Stimulated activated CD4-positive, alpha-beta T cell treated with anti-CD3 and anti-CD28 coated beads, Interleukin-15, amount 100 ng/mL, for 24 hours (primary cell): ENCODE results near the gene SPATA12.

Source experiments
- DNase-seq: peaks from one replicate; pipeline ENCODE4 v3.0.0-alpha.2; 2020

Gene SPATA12

GRCh38 chr3:57085211-57085610 is 24.7 kb downstream of the SPATA12 start:
- DNase-seq = no peak

- DNase-seq = no peak
Measured at GRCh38 chr3:57086201-57086600, 25.7 kb downstream of the SPATA12 start.

DNA sequence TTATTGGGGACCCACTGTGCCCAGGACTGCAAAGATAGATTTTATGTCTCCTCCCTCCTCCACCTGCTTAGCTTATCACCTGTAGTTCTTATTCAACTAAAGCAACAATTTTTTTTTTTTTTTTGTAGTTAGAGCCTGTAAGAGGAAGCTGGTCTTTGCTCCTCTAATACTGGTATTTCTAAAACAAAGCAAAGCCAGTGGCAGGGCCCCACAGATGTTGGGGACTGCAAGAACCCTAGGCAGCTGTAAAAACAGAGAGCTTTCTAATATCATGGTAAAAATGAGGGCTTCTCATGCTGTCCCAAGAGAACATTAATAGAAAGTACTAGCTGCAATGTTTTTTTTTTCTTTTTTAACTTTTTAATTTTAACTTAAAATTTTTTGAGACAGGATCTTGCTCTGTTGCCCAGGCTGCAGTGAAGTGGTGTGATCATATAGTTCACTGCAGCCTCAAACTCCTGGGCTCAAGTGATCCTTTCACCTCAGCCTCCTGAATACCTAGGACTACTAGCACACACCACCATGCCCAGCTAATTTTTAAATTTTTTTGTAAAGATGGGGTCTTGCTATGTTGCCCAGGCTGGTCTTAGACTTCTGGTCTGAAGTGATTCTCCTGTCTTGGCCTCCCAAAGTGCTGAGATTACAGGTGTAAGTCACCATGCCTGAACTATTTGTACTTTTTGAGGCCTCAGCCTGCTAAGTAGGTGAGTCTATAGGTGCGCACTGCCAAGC is 27.1 kb downstream of the SPATA12 start:
- no peak for DNase-seq

GRCh38 chr3:57088503-57088902 is 28.0 kb downstream of the SPATA12 start:
- DNase-seq = no peak

DNA sequence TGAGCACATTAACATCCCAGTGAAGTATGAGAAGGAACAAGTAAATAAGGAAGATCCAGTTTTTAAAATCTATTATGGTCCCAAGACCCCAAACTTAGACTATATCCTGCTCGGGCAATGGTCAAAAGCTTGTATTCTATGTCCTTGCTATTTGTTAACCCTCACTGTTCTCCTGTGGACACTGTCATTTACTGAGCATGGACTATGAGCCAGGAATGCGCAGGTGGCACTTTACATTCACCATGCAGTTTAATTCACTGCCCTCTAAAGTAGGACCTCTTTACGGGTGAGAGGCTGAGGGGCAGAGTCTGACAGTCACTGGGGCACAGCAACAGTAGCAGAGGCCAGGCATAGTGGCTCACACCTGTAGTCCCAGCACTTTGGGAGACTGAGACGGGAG is 28.6 kb downstream of the SPATA12 start:
- no peak for DNase-seq

DNA sequence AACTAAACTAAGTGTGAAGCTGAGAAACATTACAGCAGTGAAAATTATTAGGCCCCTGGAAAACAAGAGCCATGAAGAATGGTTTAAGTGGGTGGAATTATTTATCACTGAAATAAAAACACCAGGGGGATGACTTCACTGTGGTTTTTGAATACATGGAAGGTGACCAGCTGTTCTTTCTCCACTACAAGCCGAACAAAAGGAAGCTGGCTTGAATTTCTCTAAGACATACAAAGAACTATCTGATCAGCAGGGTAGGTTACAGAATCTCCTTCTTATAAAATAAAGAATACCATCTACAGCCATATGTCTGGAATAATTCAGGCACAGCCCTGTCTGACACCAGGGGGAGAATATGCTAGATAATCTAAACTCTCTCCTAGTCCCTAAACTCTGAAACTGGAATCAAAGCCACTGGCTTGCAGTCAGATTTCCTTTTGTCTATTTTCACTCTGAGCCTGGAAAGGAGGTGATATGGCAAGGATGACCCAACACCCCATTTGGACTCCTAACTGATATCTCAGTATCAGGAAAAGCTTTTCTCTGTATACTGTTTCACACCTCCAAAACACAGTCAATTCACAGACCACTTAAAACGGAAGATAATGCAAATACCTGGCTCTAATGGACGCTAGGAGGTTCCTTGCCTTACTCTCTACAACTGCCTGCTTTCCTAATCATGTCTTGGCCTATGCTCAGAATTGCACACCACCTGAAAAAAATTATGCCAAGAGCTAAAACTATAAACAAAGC is 31.2 kb downstream of the SPATA12 start:
- no peak for DNase-seq

DNA sequence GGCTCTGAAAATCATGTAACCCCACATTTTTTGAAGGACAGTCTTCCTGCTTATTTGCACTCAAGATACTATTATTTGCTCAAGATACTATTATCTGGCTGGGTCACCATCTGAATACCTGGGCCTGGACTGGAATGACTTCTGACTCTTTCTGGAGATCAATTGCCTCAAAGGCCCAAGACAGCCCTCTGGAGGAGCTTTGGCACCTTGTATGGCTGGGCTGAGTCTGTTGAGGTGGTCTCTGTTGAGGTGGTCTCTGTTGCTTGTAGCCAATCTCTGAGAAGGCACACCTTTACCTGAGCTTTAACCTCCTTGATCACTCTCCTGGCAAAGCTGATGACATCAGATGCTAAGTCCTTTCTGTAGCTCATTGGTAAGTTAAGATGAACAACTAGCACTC is 33.0 kb downstream of the SPATA12 start:
- no peak for DNase-seq

DNA sequence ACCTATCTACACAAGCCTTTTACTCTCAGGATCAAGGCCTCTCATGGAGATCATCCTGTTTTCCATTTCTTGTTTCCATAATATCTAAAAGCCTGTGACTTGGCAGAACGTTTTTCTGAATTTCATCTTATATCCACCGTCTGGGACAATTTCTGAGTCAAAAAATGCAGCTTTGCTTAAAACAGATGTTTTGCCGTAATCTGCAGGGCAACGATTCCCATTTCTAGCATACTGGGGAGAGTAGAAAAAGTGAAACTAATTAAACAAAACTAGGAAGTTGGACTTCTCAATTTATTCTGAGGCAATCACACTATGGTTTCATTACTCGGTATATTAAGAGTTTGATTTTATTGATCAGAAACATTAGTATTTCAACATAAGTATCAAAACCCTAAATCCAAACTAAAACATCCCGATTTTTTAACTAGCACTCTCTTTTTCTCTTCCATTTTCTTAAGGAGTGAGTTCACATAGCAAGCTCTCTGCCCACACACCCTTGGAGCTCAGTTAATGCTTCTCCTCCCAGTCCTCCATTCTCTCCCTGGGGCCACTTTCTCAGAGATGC is 33.6 kb downstream of the SPATA12 start:
- DNase-seq = no peak

DNA sequence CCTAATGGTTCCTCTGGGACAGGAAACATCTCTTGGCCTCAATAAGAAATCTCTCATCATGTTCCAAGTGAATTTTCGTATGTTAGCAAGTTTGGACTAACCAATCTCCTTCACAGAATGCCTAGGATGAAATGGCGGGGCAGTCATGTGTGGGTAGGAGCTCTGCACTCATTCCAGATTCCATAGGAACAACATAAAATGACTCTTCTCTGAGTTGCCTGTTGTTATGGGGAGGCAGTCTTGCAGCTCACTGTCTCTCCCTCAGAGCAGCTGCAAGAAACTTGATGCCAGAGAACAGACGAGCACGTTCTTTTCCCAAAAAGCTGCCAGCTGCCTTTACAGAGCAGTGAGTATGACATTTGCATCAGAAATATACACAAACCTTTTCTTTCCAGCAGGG is 34.1 kb downstream of the SPATA12 start:
- DNase-seq = no peak

DNA sequence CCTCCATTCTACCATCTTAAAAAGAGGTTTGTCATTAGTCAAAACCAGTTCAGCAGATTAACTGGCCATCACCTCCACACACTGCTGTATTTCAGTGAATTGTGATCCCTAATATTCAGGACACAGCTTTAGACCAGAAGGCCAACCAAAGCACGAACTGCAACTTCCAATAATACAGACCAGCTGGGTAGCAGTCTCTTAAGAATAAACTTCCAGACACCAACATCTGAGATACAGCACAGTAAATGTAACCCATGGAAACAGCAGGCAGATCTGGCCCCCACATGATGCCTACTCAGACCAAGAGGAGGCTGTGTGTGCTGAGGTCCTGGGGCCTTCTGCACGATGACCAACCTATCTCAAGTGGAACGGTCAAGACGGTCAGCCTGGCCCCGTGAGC is 34.9 kb downstream of the SPATA12 start:
- DNase-seq = no peak

GRCh38 chr3:57097536-57097935 is 37.1 kb downstream of the SPATA12 start:
- no peak for DNase-seq

DNA sequence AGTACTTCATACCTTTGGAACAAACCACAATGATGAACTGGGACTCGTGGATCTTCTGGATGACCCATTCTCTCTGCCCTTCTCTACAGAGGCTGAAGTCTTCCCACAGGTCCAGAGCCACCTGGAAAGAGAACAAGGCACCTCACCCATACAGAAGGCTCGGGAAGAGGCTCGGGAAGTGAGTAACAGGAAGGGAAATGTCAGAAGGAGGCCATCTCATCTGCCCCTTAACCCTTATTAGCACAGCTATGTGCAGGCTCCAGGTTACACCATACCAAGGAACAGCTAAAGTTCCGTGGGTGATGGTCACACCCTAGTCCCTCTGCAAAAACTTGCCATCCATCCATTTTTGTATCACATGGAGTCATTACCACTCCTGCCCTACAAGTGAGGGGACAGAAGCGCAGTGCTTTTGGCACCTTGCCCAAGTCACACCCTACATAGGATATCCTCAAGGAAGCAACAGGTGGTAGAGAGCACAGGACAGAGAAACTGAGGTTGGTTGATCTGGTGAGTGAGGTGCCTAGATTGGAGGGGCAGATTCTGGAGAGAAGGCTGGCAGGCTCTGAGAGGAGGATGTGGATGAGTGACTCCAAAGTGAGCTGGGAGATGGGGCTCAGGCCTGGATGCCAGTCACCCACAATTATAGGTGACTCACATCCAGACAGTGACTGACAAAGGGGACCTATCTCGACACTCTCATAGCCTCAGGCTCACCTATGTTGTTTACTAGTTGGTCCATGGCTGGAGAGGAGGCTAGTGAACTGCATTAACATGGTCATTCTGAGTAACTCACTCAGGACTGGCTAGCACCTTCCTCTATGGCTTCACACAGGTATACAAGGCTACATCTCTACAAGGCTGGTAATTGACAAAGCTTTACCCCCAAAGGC is 38.2 kb downstream of the SPATA12 start:
- no peak for DNase-seq

DNA sequence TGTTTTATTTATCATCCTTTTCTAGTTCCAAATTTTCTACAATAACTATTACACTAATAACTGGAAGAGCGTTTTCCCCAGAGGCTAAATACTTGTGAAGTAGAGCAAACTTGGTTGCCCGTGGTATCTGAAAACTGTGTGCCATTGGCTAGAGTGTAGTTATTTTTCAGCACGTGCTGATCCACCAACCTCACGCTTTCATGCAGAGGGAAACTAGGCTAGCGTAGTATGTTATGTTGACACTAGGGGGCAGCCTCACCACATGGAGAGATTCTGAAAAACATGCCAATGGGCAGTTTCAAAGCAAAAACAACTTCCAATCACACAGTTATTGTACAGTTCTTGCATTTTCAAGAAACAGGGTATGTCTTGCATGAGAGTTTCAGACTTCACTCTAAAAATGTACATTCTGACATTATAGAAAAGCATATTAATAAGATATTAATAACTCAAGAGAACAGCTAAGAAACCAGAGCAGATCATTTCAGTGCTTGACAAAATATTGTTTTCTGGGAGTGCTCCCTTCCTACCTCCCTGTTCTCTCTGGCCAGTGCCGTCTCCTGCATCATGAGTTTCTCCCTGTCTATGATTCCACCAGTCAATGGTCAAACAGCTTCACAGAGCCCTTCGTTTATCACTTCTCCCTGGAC is 39.7 kb downstream of the SPATA12 start:
- DNase-seq = peak; percentile 74

DNA sequence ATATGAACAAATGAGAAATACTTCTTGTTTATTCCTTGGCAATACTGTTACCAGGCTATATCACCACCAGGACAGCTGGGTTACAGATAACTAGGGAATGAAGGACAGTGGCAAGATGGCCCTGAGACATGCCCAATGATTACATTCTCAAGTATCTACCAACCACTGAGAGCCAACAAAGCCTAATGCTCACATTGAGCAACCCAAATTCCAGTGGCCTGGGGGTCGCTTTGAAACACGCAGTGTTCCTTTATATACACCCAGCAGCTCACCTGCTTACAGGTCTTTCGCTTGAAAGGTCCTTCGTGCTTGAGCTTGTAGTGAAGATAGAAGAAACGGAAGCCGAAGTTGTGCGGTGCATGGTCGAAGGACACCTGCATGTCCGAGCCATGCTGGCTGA is 45.1 kb downstream of the SPATA12 start:
- no peak for DNase-seq

DNA sequence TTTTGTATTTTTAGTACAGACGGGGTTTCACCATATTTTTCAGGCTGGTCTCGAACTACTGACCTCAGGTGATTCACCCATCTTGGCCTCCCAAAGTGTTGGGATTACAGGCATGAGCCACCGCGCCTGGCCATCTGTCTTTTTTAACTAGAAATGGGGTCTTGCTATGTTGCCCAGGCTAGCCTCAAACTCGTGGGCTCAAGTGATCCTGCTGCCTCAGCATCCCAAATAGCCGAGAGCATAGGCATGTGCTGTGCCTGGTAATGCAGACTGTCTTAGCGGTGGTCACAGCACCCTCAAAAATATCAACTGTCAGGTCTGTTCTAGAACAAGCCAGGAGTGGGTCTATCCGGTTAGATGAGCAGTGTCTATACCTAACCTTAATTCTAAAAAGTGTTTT is 48.2 kb downstream of the SPATA12 start:
- DNase-seq = no peak

- DNase-seq = no peak
Measured at GRCh38 chr3:57109437-57110199, 49.2 kb downstream of the SPATA12 start.

DNA sequence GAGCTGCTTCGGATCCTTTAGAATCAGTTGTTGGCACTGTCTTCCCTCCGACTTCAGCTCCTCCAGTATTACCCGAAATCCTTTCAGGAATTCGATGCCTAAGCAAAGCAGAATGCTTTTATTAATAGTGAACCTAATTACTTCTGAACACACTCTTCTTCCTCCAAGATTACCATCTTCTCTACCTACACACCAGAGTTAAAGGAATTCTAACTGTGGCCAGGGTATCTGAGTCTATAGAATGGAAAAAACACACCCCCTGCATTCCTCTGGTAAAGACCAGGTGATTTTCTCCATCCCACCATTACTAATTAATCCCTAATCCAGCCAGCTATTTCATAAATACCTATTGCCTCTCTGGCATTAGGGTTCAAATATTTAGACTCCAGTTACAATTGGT is 49.8 kb downstream of the SPATA12 start:
- no peak for DNase-seq

DNA sequence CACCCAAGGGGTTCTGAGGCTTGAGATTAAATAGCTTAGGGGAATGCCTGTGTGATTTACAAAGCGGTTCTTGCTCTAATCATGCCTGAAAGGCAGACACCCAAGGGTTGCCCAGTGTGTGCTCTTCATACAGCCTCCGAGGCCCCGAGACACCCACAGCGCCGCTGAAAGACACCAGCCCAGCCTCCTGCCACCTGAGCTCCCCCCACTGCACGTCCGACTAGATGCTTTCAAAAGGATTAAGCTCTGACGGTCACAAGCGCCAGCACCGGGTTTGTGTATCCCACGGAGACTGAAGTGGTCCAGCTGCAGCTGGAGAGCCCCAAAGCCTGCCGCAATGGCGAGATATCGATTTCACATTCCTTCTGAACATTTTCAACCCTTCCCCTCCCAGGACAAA is 50.3 kb downstream of the SPATA12 start:
- DNase-seq = no peak

- no peak for DNase-seq
Measured at GRCh38 chr3:57112206-57112605, 51.7 kb downstream of the SPATA12 start.

- DNase-seq = no peak
Measured at GRCh38 chr3:57116501-57116900, 56.0 kb downstream of the SPATA12 start.

DNA sequence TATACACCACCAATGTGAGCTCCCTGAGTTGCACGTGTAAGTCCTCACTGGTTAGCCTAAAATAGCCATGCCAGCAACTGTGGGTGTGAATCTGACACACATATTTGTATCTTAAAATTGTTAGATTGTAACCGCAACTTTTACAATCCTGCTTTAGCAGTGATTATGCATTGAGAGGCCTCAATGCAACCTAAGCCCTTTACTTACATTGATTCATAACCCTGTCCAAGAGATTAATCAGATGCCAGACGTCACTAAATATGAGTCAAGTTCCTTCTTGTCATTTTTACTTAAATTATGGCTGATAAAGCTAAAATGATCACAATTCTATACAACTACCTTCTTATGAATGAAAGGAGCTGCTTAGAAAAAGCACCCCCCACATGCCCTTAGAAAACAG is 57.8 kb downstream of the SPATA12 start:
- no peak for DNase-seq

GRCh38 chr3:57120040-57120439 is 59.6 kb downstream of the SPATA12 start:
- DNase-seq = no peak
